SK-N-SH treated with all-trans-retinoic acid at 6 μM for 48 hours (cell line): ENCODE measurements around the gene IL15RA.

Experiments
- ATAC-seq: fragments of 200-7000 bp; cut with Tn5 transposase; 3 replicates; pipeline ENCODE4 v1.9.1; 2020; ENCODE audit warnings: mild to moderate bottlenecking, moderate library complexity
- BACH2 ChIP-seq: fragments of 250-450 bp; sonication (Bioruptor Pico); IDR thresholded peaks from 2 replicates; pipeline ENCODE4 v1.9.0; 2021; ENCODE audit warnings: mild to moderate bottlenecking, borderline replicate concordance
- CSDC2 ChIP-seq: fragments of 250-450 bp; sonication (Bioruptor Pico); IDR thresholded peaks from 2 replicates; pipeline ENCODE4 v1.5.0; 2020; ENCODE audit warnings: mild to moderate bottlenecking, moderate library complexity
- ESRRG ChIP-seq: fragments of 250-450 bp; sonication (Bioruptor Pico); IDR thresholded peaks from 2 replicates; pipeline ENCODE4 v1.6.1; 2021; ENCODE audit warnings: mild to moderate bottlenecking
- ISL1 ChIP-seq: fragments of 250-450 bp; sonication (Bioruptor Pico); IDR thresholded peaks from 2 replicates; pipeline ENCODE4 v2.1.2; 2022; ENCODE audit warnings: mild to moderate bottlenecking, moderate library complexity
- OSR1 ChIP-seq: fragments of 250-450 bp; sonication (Bioruptor Pico); IDR thresholded peaks from 2 replicates; pipeline ENCODE4 v1.8.0; 2022; ENCODE audit warnings: moderate library complexity, mild to moderate bottlenecking, inconsistent platforms
- POU6F1 ChIP-seq: fragments of 250-450 bp; sonication (Bioruptor Pico); IDR thresholded peaks from 2 replicates; pipeline ENCODE4 v1.8.0; 2021; ENCODE audit warnings: low read depth, mild to moderate bottlenecking, moderate library complexity, borderline replicate concordance
- PPARA ChIP-seq: fragments of 250-450 bp; sonication (Bioruptor Pico); IDR thresholded peaks from 2 replicates; pipeline ENCODE4 v1.5.0; 2020; ENCODE audit warnings: mild to moderate bottlenecking, borderline replicate concordance
- RARB ChIP-seq: fragments of 250-450 bp; sonication (Bioruptor Pico); IDR thresholded peaks from 2 replicates; pipeline ENCODE4 v1.8.0; 2021; ENCODE audit warnings: mild to moderate bottlenecking, moderate library complexity
- SNAI2 ChIP-seq: fragments of 250-450 bp; sonication (Bioruptor Pico); IDR thresholded peaks from 2 replicates; pipeline ENCODE4 v1.5.0; 2020; ENCODE audit warnings: mild to moderate bottlenecking, moderate library complexity
- TCF4 ChIP-seq: fragments of 250-450 bp; sonication (Bioruptor Pico); IDR thresholded peaks from 2 replicates; pipeline ENCODE4 v1.8.0; 2021; ENCODE audit warnings: mild to moderate bottlenecking, moderate library complexity, borderline replicate concordance
- TOX ChIP-seq: fragments of 250-450 bp; sonication (Bioruptor Pico); IDR thresholded peaks from 2 replicates; pipeline ENCODE4 v1.8.0; 2021; ENCODE audit warnings: mild to moderate bottlenecking, moderate library complexity, borderline replicate concordance
- ZC3H10 ChIP-seq: fragments of 250-450 bp; sonication (Bioruptor Pico); IDR thresholded peaks from 2 replicates; pipeline ENCODE4 v1.5.1; 2021; ENCODE audit warnings: mild to moderate bottlenecking, moderate library complexity
- ZFP30 ChIP-seq: fragments of 450-650 bp; formaldehyde crosslinking; IDR thresholded peaks from 2 replicates; pipeline ENCODE4 v1.5.0; 2022; ENCODE audit warnings: mild to moderate bottlenecking, moderate library complexity
- ZNF565 ChIP-seq: fragments of 450-650 bp; formaldehyde crosslinking; conservative IDR thresholded peaks from 2 replicates; pipeline ENCODE4 v1.5.0; 2020; ENCODE audit warnings: low read depth, mild to moderate bottlenecking, moderate library complexity
- ZNF70 ChIP-seq: fragments of 450-650 bp; formaldehyde crosslinking; IDR thresholded peaks from 2 replicates; pipeline ENCODE4 v1.5.0; 2020; ENCODE audit warnings: mild to moderate bottlenecking, moderate library complexity
- TF ChIP-seq, protein P1 (sequence below): fragments of 250-450 bp; sonication (Bioruptor Pico); IDR thresholded peaks from 2 replicates; pipeline ENCODE4 v1.5.1; 2021; ENCODE audit warnings: mild to moderate bottlenecking, moderate library complexity
- TF ChIP-seq, protein P2 (sequence below): fragments of 250-450 bp; sonication (Bioruptor Pico); IDR thresholded peaks from 2 replicates; pipeline ENCODE4 v1.8.0; 2020; ENCODE audit warnings: mild to moderate bottlenecking, moderate library complexity, borderline replicate concordance
- TF ChIP-seq, protein P3 (sequence below): fragments of 250-450 bp; sonication (Bioruptor Pico); IDR thresholded peaks from 2 replicates; pipeline ENCODE4 v1.5.1; 2020; ENCODE audit warnings: low read depth, mild to moderate bottlenecking, moderate library complexity
- TF ChIP-seq, protein P4 (sequence below): fragments of 250-450 bp; sonication (Bioruptor Pico); IDR thresholded peaks from 2 replicates; pipeline ENCODE4 v1.5.0; 2020; ENCODE audit warnings: mild to moderate bottlenecking, moderate library complexity

Gene IL15RA

DNA sequence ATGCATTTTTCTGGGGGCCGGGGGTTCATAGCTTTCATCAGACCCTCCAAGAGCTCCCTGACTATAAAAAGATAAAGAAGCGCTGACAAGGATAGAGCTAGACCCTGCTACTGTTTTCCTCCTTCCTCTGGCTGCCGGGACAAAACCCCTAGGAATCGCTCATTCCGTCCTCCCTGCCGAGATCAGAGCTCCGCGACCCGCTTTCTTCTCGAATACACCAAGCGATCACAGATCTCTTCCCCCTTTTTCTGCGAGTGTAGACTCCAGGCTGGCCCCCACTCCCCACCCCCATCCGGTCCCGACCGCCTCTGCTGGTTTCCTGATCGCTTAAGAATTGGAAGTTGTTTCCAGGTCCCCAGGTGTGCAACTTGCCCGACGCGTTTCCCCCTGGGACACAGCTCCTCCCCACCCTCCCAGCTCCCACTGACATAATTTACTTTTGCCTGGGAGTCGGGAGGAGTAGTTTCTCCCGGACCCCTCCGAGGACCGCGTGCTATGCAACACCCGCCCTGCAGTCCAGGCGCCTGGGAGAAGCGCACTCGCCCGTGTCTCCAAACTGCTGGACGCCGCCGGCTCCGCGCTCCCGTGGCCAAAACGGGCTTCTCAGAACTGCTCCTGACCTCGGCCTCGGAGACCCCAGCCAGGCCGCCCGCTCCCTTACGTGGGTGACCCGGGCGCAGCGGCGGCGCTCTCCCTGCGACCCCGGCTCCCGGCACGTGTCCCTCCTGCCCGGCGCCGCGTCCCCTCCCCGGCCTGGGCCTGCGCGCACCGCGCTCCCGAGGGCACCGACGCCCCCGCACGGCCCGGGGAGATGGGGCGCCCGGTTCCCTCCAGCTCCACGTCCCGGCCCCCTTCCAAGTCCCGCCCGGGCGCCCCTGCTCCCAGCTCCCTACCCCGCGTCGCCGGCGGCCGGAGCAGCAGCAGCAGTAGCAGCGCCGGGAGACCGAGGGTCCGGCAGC lies 552 bp downstream of the IL15RA start:
- TF ChIP-seq ZNF565 = no peak
- TF ChIP-seq, protein P1, sequence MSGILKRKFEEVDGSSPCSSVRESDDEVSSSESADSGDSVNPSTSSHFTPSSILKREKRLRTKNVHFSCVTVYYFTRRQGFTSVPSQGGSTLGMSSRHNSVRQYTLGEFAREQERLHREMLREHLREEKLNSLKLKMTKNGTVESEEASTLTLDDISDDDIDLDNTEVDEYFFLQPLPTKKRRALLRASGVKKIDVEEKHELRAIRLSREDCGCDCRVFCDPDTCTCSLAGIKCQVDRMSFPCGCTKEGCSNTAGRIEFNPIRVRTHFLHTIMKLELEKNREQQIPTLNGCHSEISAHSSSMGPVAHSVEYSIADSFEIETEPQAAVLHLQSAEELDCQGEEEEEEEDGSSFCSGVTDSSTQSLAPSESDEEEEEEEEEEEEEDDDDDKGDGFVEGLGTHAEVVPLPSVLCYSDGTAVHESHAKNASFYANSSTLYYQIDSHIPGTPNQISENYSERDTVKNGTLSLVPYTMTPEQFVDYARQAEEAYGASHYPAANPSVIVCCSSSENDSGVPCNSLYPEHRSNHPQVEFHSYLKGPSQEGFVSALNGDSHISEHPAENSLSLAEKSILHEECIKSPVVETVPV (CRISPR knock-in tag) = no peak
- no peak for TF ChIP-seq ESRRG (CRISPR knock-in tag)
- no peak for TF ChIP-seq TOX
- TF ChIP-seq, protein P2, sequence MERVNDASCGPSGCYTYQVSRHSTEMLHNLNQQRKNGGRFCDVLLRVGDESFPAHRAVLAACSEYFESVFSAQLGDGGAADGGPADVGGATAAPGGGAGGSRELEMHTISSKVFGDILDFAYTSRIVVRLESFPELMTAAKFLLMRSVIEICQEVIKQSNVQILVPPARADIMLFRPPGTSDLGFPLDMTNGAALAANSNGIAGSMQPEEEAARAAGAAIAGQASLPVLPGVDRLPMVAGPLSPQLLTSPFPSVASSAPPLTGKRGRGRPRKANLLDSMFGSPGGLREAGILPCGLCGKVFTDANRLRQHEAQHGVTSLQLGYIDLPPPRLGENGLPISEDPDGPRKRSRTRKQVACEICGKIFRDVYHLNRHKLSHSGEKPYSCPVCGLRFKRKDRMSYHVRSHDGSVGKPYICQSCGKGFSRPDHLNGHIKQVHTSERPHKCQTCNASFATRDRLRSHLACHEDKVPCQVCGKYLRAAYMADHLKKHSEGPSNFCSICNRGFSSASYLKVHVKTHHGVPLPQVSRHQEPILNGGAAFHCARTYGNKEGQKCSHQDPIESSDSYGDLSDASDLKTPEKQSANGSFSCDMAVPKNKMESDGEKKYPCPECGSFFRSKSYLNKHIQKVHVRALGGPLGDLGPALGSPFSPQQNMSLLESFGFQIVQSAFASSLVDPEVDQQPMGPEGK (CRISPR knock-in tag) = no peak
- TF ChIP-seq ZNF70 = no peak
- no peak for TF ChIP-seq ISL1 (CRISPR knock-in tag)
- TF ChIP-seq RARB (CRISPR knock-in tag) = no peak
- peak; percentile 39 for ATAC-seq

DNA sequence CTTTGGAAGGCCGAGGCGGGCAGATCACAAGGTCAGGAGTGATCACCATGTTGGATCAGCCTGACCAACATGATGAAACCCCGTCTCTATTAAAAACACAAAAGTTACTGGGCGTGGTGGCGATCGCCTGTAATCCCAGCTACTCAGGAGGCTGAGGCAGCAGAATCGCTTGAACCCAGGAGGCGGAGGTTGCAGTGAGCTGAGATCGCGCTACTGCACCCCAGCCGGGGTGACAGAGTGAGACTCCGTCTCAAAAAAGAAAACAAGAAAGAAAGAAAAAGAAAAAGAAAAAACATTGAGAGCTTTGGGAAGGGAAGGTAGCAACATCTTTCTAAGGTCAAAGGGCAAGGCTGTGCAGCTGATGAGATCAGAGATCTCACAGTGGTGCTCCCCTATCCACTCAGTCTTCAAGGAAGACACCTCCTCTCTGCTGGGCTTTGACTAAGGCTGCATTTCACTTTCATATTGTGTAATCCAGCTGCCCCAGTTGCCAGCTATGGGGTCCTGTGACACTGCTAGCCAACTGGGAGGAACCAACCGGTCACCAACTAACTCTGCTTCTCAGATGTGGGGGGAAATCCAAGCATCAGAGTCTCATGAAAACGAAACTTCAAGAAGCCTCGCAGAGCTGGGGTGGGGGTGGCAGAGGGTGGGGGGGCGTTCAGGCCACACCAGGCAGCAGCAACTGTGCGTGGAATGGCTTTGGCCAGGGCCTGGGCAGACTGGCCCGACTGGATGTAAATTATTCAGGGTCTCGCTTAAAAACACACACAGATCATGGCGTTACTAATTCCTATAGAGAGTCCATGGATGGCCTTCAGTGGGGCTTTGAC lies 1.5 kb downstream of the IL15RA start:
- ATAC-seq = no peak
- no peak for TF ChIP-seq ZC3H10
- TF ChIP-seq TOX = no peak
- TF ChIP-seq, protein P2 (CRISPR knock-in tag) = no peak
- TF ChIP-seq ZNF565 = no peak
- TF ChIP-seq ESRRG (CRISPR knock-in tag) = no peak
- TF ChIP-seq, protein P3, sequence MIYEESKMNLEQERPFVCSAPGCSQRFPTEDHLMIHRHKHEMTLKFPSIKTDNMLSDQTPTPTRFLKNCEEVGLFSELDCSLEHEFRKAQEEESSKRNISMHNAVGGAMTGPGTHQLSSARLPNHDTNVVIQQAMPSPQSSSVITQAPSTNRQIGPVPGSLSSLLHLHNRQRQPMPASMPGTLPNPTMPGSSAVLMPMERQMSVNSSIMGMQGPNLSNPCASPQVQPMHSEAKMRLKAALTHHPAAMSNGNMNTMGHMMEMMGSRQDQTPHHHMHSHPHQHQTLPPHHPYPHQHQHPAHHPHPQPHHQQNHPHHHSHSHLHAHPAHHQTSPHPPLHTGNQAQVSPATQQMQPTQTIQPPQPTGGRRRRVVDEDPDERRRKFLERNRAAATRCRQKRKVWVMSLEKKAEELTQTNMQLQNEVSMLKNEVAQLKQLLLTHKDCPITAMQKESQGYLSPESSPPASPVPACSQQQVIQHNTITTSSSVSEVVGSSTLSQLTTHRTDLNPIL (CRISPR knock-in tag) = no peak
- no peak for TF ChIP-seq BACH2 (CRISPR knock-in tag)
- no peak for TF ChIP-seq ZNF70
- TF ChIP-seq PPARA (CRISPR knock-in tag) = no peak
- TF ChIP-seq TCF4 = no peak
- no peak for TF ChIP-seq OSR1 (CRISPR knock-in tag)

DNA sequence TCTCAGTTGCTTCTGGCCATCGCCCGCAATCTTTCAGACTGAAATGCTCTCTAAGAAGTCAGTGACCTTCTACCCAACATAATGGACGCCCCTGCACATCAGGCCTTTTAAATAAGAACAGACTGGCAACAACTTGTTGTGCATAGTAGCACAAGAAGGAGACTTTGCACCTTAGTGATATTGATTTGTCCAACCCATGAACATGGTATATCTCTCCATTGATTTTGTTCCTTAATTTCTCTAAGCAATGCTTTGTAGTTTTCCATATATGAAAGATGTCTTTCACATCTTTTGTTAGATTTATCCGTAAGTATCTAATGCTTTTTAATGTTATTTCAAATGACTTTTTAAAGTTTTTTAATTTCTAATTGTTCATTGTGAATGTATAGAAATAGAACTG lies 4.3 kb downstream of the IL15RA start:
- ATAC-seq = no peak
- no peak for TF ChIP-seq CSDC2 (CRISPR knock-in tag)
- no peak for TF ChIP-seq SNAI2 (CRISPR knock-in tag)
- TF ChIP-seq RARB (CRISPR knock-in tag) = no peak
- TF ChIP-seq ZNF70 = no peak

- no peak for ATAC-seq
- TF ChIP-seq, protein P4, sequence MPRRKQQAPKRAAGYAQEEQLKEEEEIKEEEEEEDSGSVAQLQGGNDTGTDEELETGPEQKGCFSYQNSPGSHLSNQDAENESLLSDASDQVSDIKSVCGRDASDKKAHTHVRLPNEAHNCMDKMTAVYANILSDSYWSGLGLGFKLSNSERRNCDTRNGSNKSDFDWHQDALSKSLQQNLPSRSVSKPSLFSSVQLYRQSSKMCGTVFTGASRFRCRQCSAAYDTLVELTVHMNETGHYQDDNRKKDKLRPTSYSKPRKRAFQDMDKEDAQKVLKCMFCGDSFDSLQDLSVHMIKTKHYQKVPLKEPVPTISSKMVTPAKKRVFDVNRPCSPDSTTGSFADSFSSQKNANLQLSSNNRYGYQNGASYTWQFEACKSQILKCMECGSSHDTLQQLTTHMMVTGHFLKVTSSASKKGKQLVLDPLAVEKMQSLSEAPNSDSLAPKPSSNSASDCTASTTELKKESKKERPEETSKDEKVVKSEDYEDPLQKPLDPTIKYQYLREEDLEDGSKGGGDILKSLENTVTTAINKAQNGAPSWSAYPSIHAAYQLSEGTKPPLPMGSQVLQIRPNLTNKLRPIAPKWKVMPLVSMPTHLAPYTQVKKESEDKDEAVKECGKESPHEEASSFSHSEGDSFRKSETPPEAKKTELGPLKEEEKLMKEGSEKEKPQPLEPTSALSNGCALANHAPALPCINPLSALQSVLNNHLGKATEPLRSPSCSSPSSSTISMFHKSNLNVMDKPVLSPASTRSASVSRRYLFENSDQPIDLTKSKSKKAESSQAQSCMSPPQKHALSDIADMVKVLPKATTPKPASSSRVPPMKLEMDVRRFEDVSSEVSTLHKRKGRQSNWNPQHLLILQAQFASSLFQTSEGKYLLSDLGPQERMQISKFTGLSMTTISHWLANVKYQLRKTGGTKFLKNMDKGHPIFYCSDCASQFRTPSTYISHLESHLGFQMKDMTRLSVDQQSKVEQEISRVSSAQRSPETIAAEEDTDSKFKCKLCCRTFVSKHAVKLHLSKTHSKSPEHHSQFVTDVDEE (CRISPR knock-in tag) = no peak
- TF ChIP-seq ESRRG (CRISPR knock-in tag) (no peak), SNAI2 (CRISPR knock-in tag) (no peak), ZNF70 (no peak), TCF4 (no peak), POU6F1 (no peak), ZFP30 (CRISPR knock-in tag) (no peak), BACH2 (CRISPR knock-in tag) (no peak)
- TF ChIP-seq, protein P1 (CRISPR knock-in tag) = no peak
Measured at GRCh38 chr10:5971886-5972285, 5.5 kb downstream of the IL15RA start.
